Germinal center (tissue), 1 donor: ENCODE results near the gene ZNF280A.

ENCODE experiments used
- DNase-seq: peaks from one replicate; pipeline ENCODE4 v3.0.0; 2012; ENCODE audit warnings: mixed read lengths, low spot score

Gene ZNF280A

GRCh38 chr22:22467112-22467511 is 53.0 kb downstream of the ZNF280A start:
- DNase-seq = no peak

- no peak for DNase-seq
Measured at GRCh38 chr22:22465782-22466181, 54.3 kb downstream of the ZNF280A start.

- DNase-seq = no peak
Measured at GRCh38 chr22:22465094-22465602, 54.9 kb downstream of the ZNF280A start.

GRCh38 chr22:22464541-22465054 is 55.5 kb downstream of the ZNF280A start:
- no peak for DNase-seq

- peak; percentile 66 for DNase-seq
Measured at GRCh38 chr22:22463855-22464540, 56.1 kb downstream of the ZNF280A start.
